CD4-positive, alpha-beta memory T cell (primary cell): ENCODE results near the gene FAM163B. TPM values are rescaled to one million over a fixed set of nuclear protein-coding genes. Genes with fewer than 3 reads are reported as not detected.

Source experiments
- CTCF ChIA-PET: fragments of 350-600 bp; sonication (Branson Sonifier 250); formaldehyde crosslinking; loops from one replicate; lab custom pipeline; 2021; ENCODE audit warnings: inconsistent platforms; ENCODE audit not compliant: partially characterized antibody; lab: Charles Lee
- POLR2A ChIA-PET: fragments of 350-600 bp; sonication (Branson Sonifier 250); formaldehyde crosslinking; loops from one replicate; lab custom pipeline; 2021; ENCODE audit not compliant: partially characterized antibody; lab: Charles Lee
- DNase-seq, 5 donors: peaks; one replicate each; pipeline versions ENCODE4 v3.0.0 to v3.0.0-alpha.2; 2020 to 2022; ENCODE audit warnings: mixed read lengths in 1 of 5
- H3K27ac ChIP-seq: one replicate; pipeline ENCODE4 v1.7.0; 2013; ENCODE audit warnings: low read depth, low read length
- H3K27me3 ChIP-seq: 2 replicates; pipeline ENCODE4 v1.7.0; 2013; ENCODE audit warnings: mild to moderate bottlenecking, low read length, moderate library complexity; ENCODE audit not compliant: insufficient read depth
- H3K36me3 ChIP-seq: 2 replicates; pipeline ENCODE4 v1.7.0; 2013; ENCODE audit warnings: mild to moderate bottlenecking, low read length, moderate library complexity; ENCODE audit not compliant: insufficient read depth
- H3K4me1 ChIP-seq: 2 replicates; pipeline ENCODE4 v1.7.0; 2013; ENCODE audit warnings: mild to moderate bottlenecking, low read length, moderate library complexity; ENCODE audit not compliant: insufficient read depth
- H3K4me3 ChIP-seq, 2 donors: one replicate each; pipeline ENCODE4 v1.7.0; 2013; ENCODE audit warnings: low read length in 2 of 2, mild to moderate bottlenecking in 1 of 2
- H3K9me3 ChIP-seq, 2 donors: one replicate each; pipeline ENCODE4 v1.7.0; 2013; ENCODE audit warnings: low read length in 2 of 2, control low read depth in 1 of 2; ENCODE audit not compliant: control insufficient read depth in 1 of 2
- H3K27ac Mint-ChIP-seq, 7 donors: one replicate each; pipeline ENCODE4 v1.8.0; 2020 to 2021; ENCODE audit warnings: mixed read lengths in 7 of 7, mild to moderate bottlenecking in 6 of 7, inconsistent platforms in 3 of 7, moderate library complexity in 3 of 7
- H3K27me3 Mint-ChIP-seq, 2 donors: one replicate each; pipeline ENCODE4 v1.8.0; 2020 to 2021; ENCODE audit warnings: mixed read lengths in 2 of 2
- H3K36me3 Mint-ChIP-seq, 2 donors: one replicate each; pipeline ENCODE4 v1.8.0; 2020 to 2021; ENCODE audit warnings: mixed read lengths in 2 of 2, inconsistent platforms in 1 of 2, mild to moderate bottlenecking in 1 of 2
- H3K4me1 Mint-ChIP-seq, 4 donors: one replicate each; pipeline ENCODE4 v1.8.0; 2020 to 2021; ENCODE audit warnings: mixed read lengths in 4 of 4, mild to moderate bottlenecking in 1 of 4
- H3K4me3 Mint-ChIP-seq, 8 donors: one replicate each; pipeline ENCODE4 v1.8.0; 2020 to 2021; ENCODE audit warnings: mixed read lengths in 8 of 8, mild to moderate bottlenecking in 7 of 8, moderate library complexity in 6 of 8, inconsistent platforms in 3 of 8
- H3K9me3 Mint-ChIP-seq, 8 donors: one replicate each; pipeline ENCODE4 v1.8.0; 2020 to 2021; ENCODE audit warnings: mixed read lengths in 8 of 8, mild to moderate bottlenecking in 5 of 8, inconsistent platforms in 3 of 8, moderate library complexity in 1 of 8
- intact Hi-C: fragments of 100-400 bp; cut with micrococcal nuclease; formaldehyde crosslinking; loops from one replicate; pipeline ENCODE4 v1.15.1; 2023
- polyA plus RNA-seq, 2 donors: library from polyadenylated mRNA; unstranded; fragments of 300-500 nt; fragmentation: Illumina TruSeq; gene quantifications; one replicate each; pipeline ENCODE4 v1.2.3, GENCODE V29; 2021
- total RNA-seq, 2 experiments: library from RNA; stranded (reverse); gene quantifications; one replicate each; pipeline ENCODE4 v1.2.3, GENCODE V29; 2021

Gene FAM163B
- total and polyA plus RNA-seq, 4 experiments from 2014 or later: not detected

DNA sequence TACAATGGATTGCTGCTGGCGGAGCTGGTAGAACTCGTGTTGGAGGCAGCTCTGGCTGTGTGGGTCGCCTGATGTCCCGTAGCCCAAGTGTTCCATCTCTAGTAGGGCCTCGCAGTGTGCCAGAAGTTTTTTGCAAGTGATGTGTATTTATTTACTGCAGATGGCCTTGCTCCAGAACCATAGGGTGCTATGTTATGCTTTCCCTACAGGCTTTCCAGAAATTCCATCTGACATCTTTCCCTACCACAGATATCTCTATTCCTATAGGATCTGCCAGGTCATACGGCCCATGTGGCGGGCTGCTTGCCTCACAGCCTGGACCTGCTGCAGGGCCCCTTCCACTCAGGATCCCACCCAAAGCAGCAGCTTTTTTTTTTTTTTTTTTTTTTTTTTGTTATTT lies 57.7 kb downstream of the FAM163B start:
- peaks cover 8% of the 10 kb centered on the region in 2 donors for H3K27me3 Mint-ChIP-seq
- Histone ChIP-seq H3K4me1 (no peaks in the 10 kb centered on the region), H3K27ac (no peak overlapping the region), H3K27me3 (no peaks in the 10 kb centered on the region), H3K9me3 (no peaks in the 10 kb centered on the region), H3K36me3 (no peaks in the 10 kb centered on the region), H3K4me3 (no peak overlapping the region)
- no peaks in the 10 kb centered on the region for H3K9me3 Mint-ChIP-seq
- no peak overlapping the region for H3K27ac Mint-ChIP-seq
- CTCF ChIA-PET: interaction anchor here (0.6 kb wide), 1 partner anchor 28 kb away, joined by 3 read pairs; no protein-coding TSS in a partner anchor
- H3K4me1 Mint-ChIP-seq: no peaks in the 10 kb centered on the region
- intact Hi-C loops: no loop called here
- POLR2A ChIA-PET: no interaction called here
- no peak overlapping the region for H3K4me3 Mint-ChIP-seq
- H3K36me3 Mint-ChIP-seq: no peaks in the 10 kb centered on the region
- no peak for DNase-seq

- no peaks in the 10 kb centered on the region for H3K36me3 Mint-ChIP-seq
- Histone ChIP-seq H3K4me1 (no peaks in the 10 kb centered on the region), H3K9me3 (no peaks in the 10 kb centered on the region), H3K27ac (no peak overlapping the region), H3K4me3 (no peak overlapping the region), H3K36me3 (no peaks in the 10 kb centered on the region), H3K27me3 (no peaks in the 10 kb centered on the region)
- CTCF ChIA-PET: no interaction called here
- POLR2A ChIA-PET: no interaction called here
- no peaks in the 10 kb centered on the region for H3K9me3 Mint-ChIP-seq
- intact Hi-C loops: no loop called here
- no peak overlapping the region for H3K4me3 Mint-ChIP-seq
- H3K27me3 Mint-ChIP-seq: peaks cover 2 to 6% of the 10 kb centered on the region in 2 donors
- no peak overlapping the region for H3K27ac Mint-ChIP-seq
- no peaks in the 10 kb centered on the region for H3K4me1 Mint-ChIP-seq
- no peak for DNase-seq
Measured at GRCh38 chr9:133547116-133547515, 62.1 kb downstream of the FAM163B start.

DNA sequence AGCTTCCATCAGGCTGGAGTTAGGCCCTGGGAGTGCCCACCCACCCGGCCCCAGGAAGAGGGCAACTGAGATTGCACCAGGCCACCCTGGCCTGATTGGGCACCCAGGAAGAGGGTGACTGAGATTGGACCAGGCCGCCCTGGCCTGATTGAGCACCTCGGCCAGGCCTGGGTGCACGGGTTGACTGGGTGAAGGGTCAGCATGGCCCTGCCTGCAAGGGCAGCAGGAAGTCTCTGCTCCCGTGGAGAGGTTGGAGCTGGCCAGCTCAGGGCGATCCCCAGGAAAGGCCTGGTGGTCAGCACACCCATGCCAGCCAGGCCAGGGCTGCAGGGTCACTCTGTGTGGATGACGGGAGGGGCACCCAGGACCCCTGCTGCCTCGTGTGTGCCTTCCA lies 62.9 kb downstream of the FAM163B start:
- ChIA-PET POLR2A (no interaction called here), CTCF (interaction anchor here (1.0 kb wide), 1 partner anchor 9 kb away, joined by 3 read pairs; no protein-coding TSS in a partner anchor)
- DNase-seq: no peak
- Histone ChIP-seq H3K27ac (no peak overlapping the region), H3K4me3 (no peak overlapping the region), H3K27me3 (no peaks in the 10 kb centered on the region), H3K36me3 (no peaks in the 10 kb centered on the region), H3K4me1 (no peaks in the 10 kb centered on the region), H3K9me3 (no peaks in the 10 kb centered on the region)
- Mint-ChIP-seq H3K9me3 (no peaks in the 10 kb centered on the region), H3K4me1 (no peaks in the 10 kb centered on the region), H3K27ac (no peak overlapping the region), H3K4me3 (no peak overlapping the region), H3K27me3 (peaks cover 2 to 4% of the 10 kb centered on the region in 2 donors), H3K36me3 (no peaks in the 10 kb centered on the region)
- intact Hi-C loops: no loop called here

DNA sequence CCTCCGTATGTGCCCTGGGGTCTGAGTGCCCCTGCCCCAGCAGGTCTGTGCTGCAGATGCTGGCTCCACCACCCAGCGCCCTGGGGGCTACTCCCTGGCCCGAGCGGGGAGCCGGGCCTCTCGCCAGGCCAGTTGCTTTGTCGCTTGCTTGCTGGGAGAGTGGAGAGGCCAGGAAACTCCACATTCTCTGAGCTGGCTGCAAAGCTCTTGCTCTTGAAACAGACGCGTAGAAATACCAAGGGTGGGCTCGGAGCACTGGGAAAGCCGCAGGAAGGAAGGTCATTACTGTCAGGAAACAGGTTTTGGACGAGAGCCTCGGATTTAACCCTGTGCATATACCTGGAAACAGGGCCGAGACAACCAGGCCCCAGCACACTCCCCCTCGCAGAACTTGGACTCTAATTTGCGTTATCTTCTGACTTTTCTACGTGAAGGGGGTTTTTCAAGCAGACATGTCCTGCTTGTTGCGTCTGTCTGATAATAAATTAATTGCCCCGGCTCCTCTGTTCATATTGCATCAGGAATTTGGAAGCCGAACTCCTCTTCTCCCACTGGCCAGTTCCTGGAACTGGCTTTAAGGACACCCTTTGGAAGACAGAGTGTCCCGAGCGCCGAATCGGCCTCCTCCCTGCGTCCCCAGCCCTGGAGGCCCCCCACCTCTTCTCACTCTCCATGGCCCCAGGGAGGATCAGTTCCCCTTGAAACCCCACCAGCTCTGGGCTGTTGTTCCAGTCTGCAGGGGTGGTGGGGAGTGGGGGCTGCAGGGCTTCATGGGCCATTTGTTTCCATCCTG lies 63.5 kb downstream of the FAM163B start:
- intact Hi-C loops: no loop called here
- Mint-ChIP-seq H3K4me3 (no peak overlapping the region), H3K9me3 (no peaks in the 10 kb centered on the region), H3K36me3 (no peaks in the 10 kb centered on the region), H3K4me1 (no peaks in the 10 kb centered on the region), H3K27ac (no peak overlapping the region), H3K27me3 (peaks cover 2 to 3% of the 10 kb centered on the region in 2 donors)
- Histone ChIP-seq H3K27ac (no peak overlapping the region), H3K9me3 (no peaks in the 10 kb centered on the region), H3K27me3 (no peaks in the 10 kb centered on the region), H3K4me3 (no peak overlapping the region), H3K36me3 (no peaks in the 10 kb centered on the region), H3K4me1 (no peaks in the 10 kb centered on the region)
- no peak for DNase-seq
- CTCF ChIA-PET: interaction anchor here (1.0 kb wide), 1 partner anchor 9 kb away, joined by 3 read pairs; no protein-coding TSS in a partner anchor
- POLR2A ChIA-PET: no interaction called here

DNA sequence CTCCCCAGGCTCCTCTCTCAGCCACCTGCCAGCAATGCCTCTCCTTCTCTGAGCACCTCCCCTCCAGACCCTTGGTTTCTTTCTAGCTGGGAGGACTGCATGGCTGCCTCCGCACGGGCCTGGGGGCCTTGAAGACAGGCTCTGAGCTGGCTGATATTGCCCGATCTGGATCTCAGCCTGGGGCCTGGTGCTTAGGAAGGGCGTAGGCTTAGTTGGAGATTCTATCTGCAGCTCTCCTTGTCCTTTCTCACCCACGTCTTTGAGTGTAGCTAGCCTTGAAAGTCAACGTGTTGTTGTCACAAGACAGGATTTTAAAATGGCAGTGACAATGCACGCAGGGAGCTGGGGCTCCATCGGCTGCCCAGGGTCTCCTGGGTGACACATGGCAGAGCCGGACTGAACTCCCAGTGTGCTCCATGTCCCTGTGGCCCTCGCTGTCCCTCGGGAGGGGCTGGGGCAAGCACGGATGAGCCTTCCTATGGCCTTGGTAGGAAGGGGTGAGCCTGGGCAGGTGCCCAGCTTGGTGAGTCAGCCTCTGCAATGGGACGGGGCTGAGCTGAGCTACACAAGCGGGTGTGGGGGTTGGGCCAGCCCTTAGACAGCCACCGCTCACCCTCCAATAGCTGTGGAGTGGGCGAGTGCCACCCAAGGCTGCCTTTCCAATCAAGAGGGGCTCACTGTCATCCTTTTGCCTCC lies 65.3 kb downstream of the FAM163B start:
- Mint-ChIP-seq H3K4me3 (no peak overlapping the region), H3K4me1 (no peaks in the 10 kb centered on the region), H3K36me3 (no peaks in the 10 kb centered on the region), H3K9me3 (no peaks in the 10 kb centered on the region), H3K27me3 (peaks cover 3 to 7% of the 10 kb centered on the region in 2 donors), H3K27ac (peak overlapping the region in 1 of 7 donors; percentile 61)
- H3K27ac ChIP-seq: no peak overlapping the region
- intact Hi-C loops: no loop called here
- H3K9me3 ChIP-seq: no peaks in the 10 kb centered on the region
- no peaks in the 10 kb centered on the region for H3K27me3 ChIP-seq
- ChIA-PET CTCF (no interaction called here), POLR2A (no interaction called here)
- H3K4me1 ChIP-seq: no peaks in the 10 kb centered on the region
- H3K4me3 ChIP-seq: no peak overlapping the region
- H3K36me3 ChIP-seq: no peaks in the 10 kb centered on the region
- no peak for DNase-seq

GRCh38 chr9:133542002-133542401 lies 67.2 kb downstream of the FAM163B start:
- no peaks in the 10 kb centered on the region for H3K36me3 Mint-ChIP-seq
- POLR2A ChIA-PET: no interaction called here
- H3K36me3 ChIP-seq: no peaks in the 10 kb centered on the region
- no peak overlapping the region for H3K4me3 ChIP-seq
- CTCF ChIA-PET: no interaction called here
- no peaks in the 10 kb centered on the region for H3K9me3 Mint-ChIP-seq
- no peaks in the 10 kb centered on the region for H3K27me3 ChIP-seq
- no peak overlapping the region for H3K27ac ChIP-seq
- peaks cover 1 to 4% of the 10 kb centered on the region in 2 donors for H3K27me3 Mint-ChIP-seq
- H3K27ac Mint-ChIP-seq: no peak overlapping the region
- H3K4me1 ChIP-seq: no peaks in the 10 kb centered on the region
- no peaks in the 10 kb centered on the region for H3K4me1 Mint-ChIP-seq
- H3K9me3 ChIP-seq: no peaks in the 10 kb centered on the region
- intact Hi-C loops: no loop called here
- DNase-seq: no peak
- no peak overlapping the region for H3K4me3 Mint-ChIP-seq

DNA sequence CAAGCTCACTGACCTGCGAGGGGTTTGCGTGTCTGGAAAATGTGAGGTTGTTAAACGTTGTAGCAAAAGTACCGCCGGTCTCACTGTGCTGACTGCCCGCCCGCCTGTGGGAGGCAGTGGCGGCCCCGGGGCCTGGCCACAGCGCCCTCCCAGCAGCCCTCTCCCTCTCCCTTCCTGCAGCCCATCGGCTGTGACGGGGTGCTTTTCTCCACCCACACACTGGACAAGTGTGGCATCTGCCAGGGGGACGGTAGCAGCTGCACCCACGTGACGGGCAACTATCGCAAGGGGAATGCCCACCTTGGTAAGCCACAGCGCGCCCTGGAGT lies 68.5 kb downstream of the FAM163B start:
- no peaks in the 10 kb centered on the region for H3K27me3 ChIP-seq
- no peak for DNase-seq
- no peaks in the 10 kb centered on the region for H3K9me3 Mint-ChIP-seq
- H3K4me1 ChIP-seq: no peaks in the 10 kb centered on the region
- no peak overlapping the region for H3K27ac Mint-ChIP-seq
- H3K4me3 Mint-ChIP-seq: no peak overlapping the region
- no peak overlapping the region for H3K27ac ChIP-seq
- POLR2A ChIA-PET: no interaction called here
- H3K36me3 Mint-ChIP-seq: no peaks in the 10 kb centered on the region
- peaks cover 1 to 7% of the 10 kb centered on the region in 2 donors for H3K27me3 Mint-ChIP-seq
- no peak overlapping the region for H3K4me3 ChIP-seq
- no peaks in the 10 kb centered on the region for H3K9me3 ChIP-seq
- no peaks in the 10 kb centered on the region for H3K4me1 Mint-ChIP-seq
- intact Hi-C loops: no loop called here
- CTCF ChIA-PET: no interaction called here
- no peaks in the 10 kb centered on the region for H3K36me3 ChIP-seq
